HepG2 (cell line): ENCODE results near the gene PRPF4. TPM values are rescaled to one million over a fixed set of nuclear protein-coding genes. Genes with fewer than 3 reads are reported as not detected.

Source experiments
- CHCHD3 ChIP-seq: sonication (generic); formaldehyde crosslinking; IDR thresholded peaks from 2 replicates; pipeline ENCODE4 v1.8.0; 2022; ENCODE audit warnings: mild to moderate bottlenecking, missing genetic modification reagents, moderate library complexity
- EHMT2 ChIP-seq: fragments of 200-600 bp; sonication (generic); IDR thresholded peaks from 2 replicates; pipeline ENCODE4 v1.7.0; 2017; ENCODE audit warnings: antibody characterized with exemption, low read depth, low read length, borderline replicate concordance
- ELF1 ChIP-seq: sonication (generic); formaldehyde crosslinking; IDR thresholded peaks from 2 replicates; pipeline ENCODE4 v1.4.0; 2020; ENCODE audit warnings: missing genetic modification reagents
- ETV6 ChIP-seq: sonication (generic); formaldehyde crosslinking; conservative IDR thresholded peaks from 2 replicates; pipeline ENCODE4 v1.4.0; 2020; ENCODE audit warnings: missing genetic modification reagents
- EZH2 ChIP-seq: conservative IDR thresholded peaks from 2 replicates; pipeline ENCODE4 v1.6.1; 2012; ENCODE audit warnings: mild to moderate bottlenecking, low read depth, low read length, moderate library complexity
- FLYWCH1 ChIP-seq: sonication (generic); formaldehyde crosslinking; IDR thresholded peaks from 2 replicates; pipeline ENCODE4 v1.8.1; 2023; ENCODE audit warnings: mild to moderate bottlenecking, missing genetic modification reagents
- HDAC6 ChIP-seq: fragments of 200-600 bp; sonication (generic); IDR thresholded peaks from 2 replicates; pipeline ENCODE4 v1.7.0; 2017; ENCODE audit warnings: mild to moderate bottlenecking, antibody characterized with exemption, low read length, low read depth
- LCORL ChIP-seq, 2 experiments: fragments of 450-650 bp in 1 of 2; sonication (generic) in 1 of 2; formaldehyde crosslinking in 1 of 2; IDR thresholded peaks; 2 replicates each; pipeline versions ENCODE4 v1.5.0 to v1.6.1; 2017 to 2020; ENCODE audit warnings: antibody characterized with exemption in 1 of 2, missing genetic modification reagents in 1 of 2
- MAFG ChIP-seq: sonication (generic); formaldehyde crosslinking; IDR thresholded peaks from 2 replicates; pipeline ENCODE4 v1.5.1; 2020; ENCODE audit warnings: mild to moderate bottlenecking, missing genetic modification reagents
- SIX1 ChIP-seq: sonication (generic); formaldehyde crosslinking; IDR thresholded peaks from 2 replicates; pipeline ENCODE4 v1.4.0; 2020; ENCODE audit warnings: missing genetic modification reagents, borderline replicate concordance
- ZBTB8A ChIP-seq: sonication (generic); formaldehyde crosslinking; IDR thresholded peaks from 2 replicates; pipeline ENCODE4 v1.4.0; 2020; ENCODE audit warnings: mild to moderate bottlenecking, low read depth, missing genetic modification reagents, borderline replicate concordance
- ZFP82 ChIP-seq: sonication (generic); formaldehyde crosslinking; IDR thresholded peaks from 2 replicates; pipeline ENCODE4 v1.5.1; 2020; ENCODE audit warnings: mild to moderate bottlenecking, missing genetic modification reagents, borderline replicate concordance
- ZFYVE20 ChIP-seq: sonication (generic); formaldehyde crosslinking; IDR thresholded peaks from 2 replicates; pipeline ENCODE4 v1.8.0; 2023; ENCODE audit warnings: low read depth, mild to moderate bottlenecking, moderate library complexity, missing genetic modification reagents, borderline replicate concordance
- ZNF12 ChIP-seq: sonication (generic); formaldehyde crosslinking; IDR thresholded peaks from 2 replicates; pipeline ENCODE4 v1.5.0; 2020; ENCODE audit warnings: missing genetic modification reagents
- ZNF274 ChIP-seq: sonication (generic); formaldehyde crosslinking; IDR thresholded peaks from 2 replicates; pipeline ENCODE4 v1.5.1; 2020; ENCODE audit warnings: mild to moderate bottlenecking, missing genetic modification reagents
- ZNF383 ChIP-seq: sonication (generic); formaldehyde crosslinking; IDR thresholded peaks from 2 replicates; pipeline ENCODE4 v1.4.0; 2020; ENCODE audit warnings: missing genetic modification reagents, mild to moderate bottlenecking, borderline replicate concordance
- ZNF598 ChIP-seq: sonication (generic); formaldehyde crosslinking; IDR thresholded peaks from 2 replicates; pipeline ENCODE4 v1.5.1; 2020; ENCODE audit warnings: mild to moderate bottlenecking, missing genetic modification reagents, borderline replicate concordance
- ZNF790 ChIP-seq: sonication (generic); formaldehyde crosslinking; IDR thresholded peaks from 2 replicates; pipeline ENCODE4 v1.8.0; 2022; ENCODE audit warnings: missing genetic modification reagents, mild to moderate bottlenecking, borderline replicate concordance
- polyA plus RNA-seq, 8 experiments: library from polyadenylated mRNA; depleted of rRNA in 3 of 8; stranded (reverse) in 7 of 8; unstranded in 1 of 8; fragments of >200 nt; fragmentation: Illumina TruSeq in 4 of 8; extraction: Trizol in 4 of 8; gene quantifications; 2 replicates each; pipeline versions ENCODE4 v1.2.1 to v1.2.3, GENCODE V29; 2011 to 2016; ENCODE audit warnings: low read depth in 4 of 8, missing spikeins in 1 of 8, mixed read lengths in 1 of 8; ENCODE audit not compliant: insufficient read depth in 1 of 8
- total RNA-seq, 5 experiments: library from RNA; depleted of rRNA; stranded (reverse); fragments of >200 nt; fragmentation: Illumina TruSeq; extraction: Trizol; gene quantifications; 2 replicates each; pipeline ENCODE4 v1.2.3, GENCODE V29; 2016; ENCODE audit warnings: low read depth in 1 of 5
- TF ChIP-seq, protein P1 (sequence below), 2 experiments: sonication (generic) in 1 of 2; formaldehyde crosslinking in 1 of 2; IDR thresholded peaks; 2 replicates each; pipeline versions ENCODE4 v1.4.0 to v1.6.1; 2018 to 2020; ENCODE audit warnings: missing genetic modification reagents in 2 of 2, borderline replicate concordance in 1 of 2, low read depth in 1 of 2, mild to moderate bottlenecking in 1 of 2, missing biosample characterization in 1 of 2
- TF ChIP-seq, protein P2 (sequence below): sonication (generic); formaldehyde crosslinking; IDR thresholded peaks from 2 replicates; pipeline ENCODE4 v1.5.0; 2020; ENCODE audit warnings: mild to moderate bottlenecking, missing genetic modification reagents
- TF ChIP-seq, protein P3 (sequence below), 2 experiments: sonication (generic) in 1 of 2; formaldehyde crosslinking in 1 of 2; IDR thresholded peaks; 2 replicates each; pipeline versions ENCODE4 v1.5.1 to v1.6.1; 2011 to 2020; ENCODE audit warnings: borderline replicate concordance in 1 of 2, low read depth in 1 of 2, low read length in 1 of 2, mild to moderate bottlenecking in 1 of 2, missing genetic modification reagents in 1 of 2, moderate library complexity in 1 of 2

PRPF4 gene
- total and polyA plus RNA-seq, 2 of the 13 experiments (the other 11 are each of a cell fraction or from before 2014, with no cell fraction given): 10.3 to 49.0 TPM

DNA sequence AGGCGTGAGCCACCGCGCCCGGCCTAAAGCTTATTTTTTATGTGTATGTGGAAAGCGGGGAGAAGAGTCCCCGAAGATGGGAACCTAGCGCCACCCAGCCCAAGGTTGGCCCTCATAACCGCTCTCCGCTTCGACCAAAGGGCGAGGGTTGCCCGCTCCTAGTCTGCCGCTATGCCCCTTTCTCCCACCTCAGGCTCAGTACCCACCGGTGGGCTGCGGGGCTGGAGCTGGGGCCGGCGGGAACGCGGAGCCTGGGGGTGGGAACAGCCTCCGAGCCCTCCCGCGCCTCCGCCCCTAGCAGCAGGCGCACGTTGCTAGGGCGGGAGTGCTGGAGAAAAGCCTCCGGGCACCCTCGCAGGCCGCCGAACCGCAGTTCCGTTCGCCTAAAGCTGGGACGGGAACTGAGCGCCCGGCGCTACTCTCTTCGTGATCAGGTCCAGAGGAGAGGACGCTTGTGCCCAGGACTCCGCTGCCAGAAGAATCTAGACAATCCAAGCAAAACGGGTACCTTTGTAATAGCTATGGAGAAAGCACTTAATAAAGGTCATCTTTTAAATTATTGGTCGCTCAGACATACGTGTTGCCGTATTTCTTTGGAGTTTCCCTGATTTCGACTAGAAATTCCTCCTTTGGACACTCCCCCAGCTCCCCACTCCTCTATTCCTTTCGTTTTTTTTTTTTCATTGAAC is 64.7 kb downstream of the PRPF4 start, which contains the start of gene WDR31 (continued):
- TF ChIP-seq, protein P1, sequence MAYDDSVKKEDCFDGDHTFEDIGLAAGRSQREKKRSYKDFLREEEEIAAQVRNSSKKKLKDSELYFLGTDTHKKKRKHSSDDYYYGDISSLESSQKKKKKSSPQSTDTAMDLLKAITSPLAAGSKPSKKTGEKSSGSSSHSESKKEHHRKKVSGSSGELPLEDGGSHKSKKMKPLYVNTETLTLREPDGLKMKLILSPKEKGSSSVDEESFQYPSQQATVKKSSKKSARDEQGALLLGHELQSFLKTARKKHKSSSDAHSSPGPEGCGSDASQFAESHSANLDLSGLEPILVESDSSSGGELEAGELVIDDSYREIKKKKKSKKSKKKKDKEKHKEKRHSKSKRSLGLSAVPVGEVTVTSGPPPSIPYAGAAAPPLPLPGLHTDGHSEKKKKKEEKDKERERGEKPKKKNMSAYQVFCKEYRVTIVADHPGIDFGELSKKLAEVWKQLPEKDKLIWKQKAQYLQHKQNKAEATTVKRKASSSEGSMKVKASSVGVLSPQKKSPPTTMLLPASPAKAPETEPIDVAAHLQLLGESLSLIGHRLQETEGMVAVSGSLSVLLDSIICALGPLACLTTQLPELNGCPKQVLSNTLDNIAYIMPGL (CRISPR knock-in tag; IDR thresholded peaks at IDR 0.05; ENCODE audit: borderline replicate concordance in 1 of 2, low read depth in 1 of 2): peak in 1 of 2 experiments; percentile 94
- TF ChIP-seq ZNF790 (CRISPR knock-in tag) (peak; percentile 88; the same call in 1 of the 2 replicates), HDAC6 (no peak), SIX1 (CRISPR knock-in tag) (0 out of 2 replicates have a peak, but pooled peaks have one; percentile 16), ZNF274 (CRISPR knock-in tag) (peak; percentile 57; the same call in 1 of the 2 replicates), ETV6 (CRISPR knock-in tag) (0 out of 2 replicates have a peak, but pooled peaks have one; percentile 63), LCORL (IDR thresholded peaks at IDR 0.05) (no peak), LCORL (CRISPR knock-in tag; IDR thresholded peaks at IDR 0.05) (peak; percentile 83), ZNF12 (CRISPR knock-in tag) (peak; percentile 80), FLYWCH1 (CRISPR knock-in tag) (no peak), CHCHD3 (CRISPR knock-in tag) (0 out of 2 replicates have a peak, but pooled peaks have one; percentile 78), ZFP82 (CRISPR knock-in tag) (0 out of 2 replicates have a peak, but pooled peaks have one; percentile 74), EZH2 (no peak), ZNF598 (0 out of 2 replicates have a peak, but pooled peaks have one; percentile 37), ZBTB8A (CRISPR knock-in tag) (0 out of 2 replicates have a peak, but pooled peaks have one; percentile 33), MAFG (CRISPR knock-in tag) (no peak), ELF1 (CRISPR knock-in tag) (peak; percentile 76), ZFYVE20 (CRISPR knock-in tag) (no peak), EHMT2 (peak; percentile 23; the same call in 1 of the 2 replicates), ZNF383 (no peak)
- TF ChIP-seq, protein P2, sequence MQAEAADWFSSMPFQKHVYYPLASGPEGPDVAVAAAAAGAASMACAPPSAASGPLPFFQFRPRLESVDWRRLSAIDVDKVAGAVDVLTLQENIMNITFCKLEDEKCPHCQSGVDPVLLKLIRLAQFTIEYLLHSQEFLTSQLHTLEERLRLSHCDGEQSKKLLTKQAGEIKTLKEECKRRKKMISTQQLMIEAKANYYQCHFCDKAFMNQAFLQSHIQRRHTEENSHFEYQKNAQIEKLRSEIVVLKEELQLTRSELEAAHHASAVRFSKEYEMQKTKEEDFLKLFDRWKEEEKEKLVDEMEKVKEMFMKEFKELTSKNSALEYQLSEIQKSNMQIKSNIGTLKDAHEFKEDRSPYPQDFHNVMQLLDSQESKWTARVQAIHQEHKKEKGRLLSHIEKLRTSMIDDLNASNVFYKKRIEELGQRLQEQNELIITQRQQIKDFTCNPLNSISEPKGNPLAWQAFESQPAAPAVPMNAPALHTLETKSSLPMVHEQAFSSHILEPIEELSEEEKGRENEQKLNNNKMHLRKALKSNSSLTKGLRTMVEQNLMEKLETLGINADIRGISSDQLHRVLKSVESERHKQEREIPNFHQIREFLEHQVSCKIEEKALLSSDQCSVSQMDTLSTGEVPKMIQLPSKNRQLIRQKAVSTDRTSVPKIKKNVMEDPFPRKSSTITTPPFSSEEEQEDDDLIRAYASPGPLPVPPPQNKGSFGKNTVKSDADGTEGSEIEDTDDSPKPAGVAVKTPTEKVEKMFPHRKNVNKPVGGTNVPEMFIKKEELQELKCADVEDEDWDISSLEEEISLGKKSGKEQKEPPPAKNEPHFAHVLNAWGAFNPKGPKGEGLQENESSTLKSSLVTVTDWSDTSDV: no peak
- TF ChIP-seq, protein P3, sequence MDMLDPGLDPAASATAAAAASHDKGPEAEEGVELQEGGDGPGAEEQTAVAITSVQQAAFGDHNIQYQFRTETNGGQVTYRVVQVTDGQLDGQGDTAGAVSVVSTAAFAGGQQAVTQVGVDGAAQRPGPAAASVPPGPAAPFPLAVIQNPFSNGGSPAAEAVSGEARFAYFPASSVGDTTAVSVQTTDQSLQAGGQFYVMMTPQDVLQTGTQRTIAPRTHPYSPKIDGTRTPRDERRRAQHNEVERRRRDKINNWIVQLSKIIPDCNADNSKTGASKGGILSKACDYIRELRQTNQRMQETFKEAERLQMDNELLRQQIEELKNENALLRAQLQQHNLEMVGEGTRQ (IDR thresholded peaks at IDR 0.05; ENCODE audit: low read depth, low read length): no peak
- TF ChIP-seq, protein P3 (CRISPR knock-in tag; IDR thresholded peaks at IDR 0.05; ENCODE audit: borderline replicate concordance): no peak
